Neuronal stem cell (in vitro differentiated cells): Measurements from ENCODE around the gene EPPIN.

Experiments
- DNase-seq: peaks from one replicate; pipeline ENCODE4 v3.0.0-alpha.2; 2013; ENCODE audit warnings: low spot score
- H2AFZ ChIP-seq: one replicate; pipeline ENCODE4 v1.6.1; 2013; ENCODE audit warnings: mild to moderate bottlenecking, low read length, inconsistent platforms
- H2AK5ac ChIP-seq: 2 replicates; pipeline ENCODE4 v1.6.1; 2013; ENCODE audit warnings: low read depth, mild to moderate bottlenecking, inconsistent platforms, low read length, moderate library complexity, mixed read lengths
- H2BK120ac ChIP-seq: 2 replicates; pipeline ENCODE4 v1.6.1; 2013; ENCODE audit warnings: low read depth, mild to moderate bottlenecking, inconsistent platforms, low read length, moderate library complexity, mixed read lengths
- H2BK12ac ChIP-seq: one replicate; pipeline ENCODE4 v1.6.1; 2013; ENCODE audit warnings: low read length, inconsistent platforms
- H2BK15ac ChIP-seq: 2 replicates; pipeline ENCODE4 v1.6.1; 2013; ENCODE audit warnings: mild to moderate bottlenecking, low read length, inconsistent platforms, mixed read lengths
- H2BK5ac ChIP-seq: one replicate; pipeline ENCODE4 v1.6.1; 2013; ENCODE audit warnings: inconsistent platforms, mild to moderate bottlenecking, low read length, moderate library complexity
- H3K14ac ChIP-seq: one replicate; pipeline ENCODE4 v1.6.1; 2013; ENCODE audit warnings: low read length, inconsistent platforms
- H3K18ac ChIP-seq: 2 replicates; pipeline ENCODE4 v1.6.1; 2013; ENCODE audit warnings: low read length, inconsistent platforms
- H3K23ac ChIP-seq: 2 replicates; pipeline ENCODE4 v1.6.1; 2013; ENCODE audit warnings: low read depth, mild to moderate bottlenecking, mixed read lengths, low read length, inconsistent platforms; ENCODE audit not compliant: poor library complexity
- H3K27ac ChIP-seq: replicated peaks from 3 replicates; pipeline ENCODE4 v1.5.1; 2013; ENCODE audit warnings: low read length, inconsistent platforms
- H3K27me3 ChIP-seq, 3 experiments: 2 replicates each; pipeline ENCODE4 v1.6.1; 2013; ENCODE audit warnings: low read length in 3 of 3, mild to moderate bottlenecking in 2 of 3, inconsistent platforms in 1 of 3, low read depth in 1 of 3, mixed read lengths in 1 of 3, moderate library complexity in 1 of 3; ENCODE audit not compliant: control insufficient read depth in 3 of 3, insufficient read depth in 3 of 3
- H3K36me3 ChIP-seq, 2 donors: replicated peaks in 1 of 2; 2 replicates each; pipeline ENCODE4 v1.6.1; 2013; ENCODE audit warnings: low read length in 2 of 2; ENCODE audit not compliant: control insufficient read depth in 2 of 2, insufficient read depth in 2 of 2
- H3K4ac ChIP-seq: 2 replicates; pipeline ENCODE4 v1.6.1; 2013; ENCODE audit warnings: inconsistent platforms, mild to moderate bottlenecking, low read length, moderate library complexity
- H3K4me1 ChIP-seq, 2 donors: 1 replicate in 1 of 2; 2 replicates in 1 of 2; pipeline ENCODE4 v1.6.1; 2013; ENCODE audit warnings: low read length in 2 of 2, low read depth in 1 of 2; ENCODE audit not compliant: control insufficient read depth in 2 of 2, insufficient read depth in 1 of 2
- H3K4me2 ChIP-seq: one replicate; pipeline ENCODE4 v1.6.1; 2013; ENCODE audit warnings: mild to moderate bottlenecking, low read length, inconsistent platforms; ENCODE audit not compliant: insufficient read depth, poor library complexity, severe bottlenecking
- H3K4me3 ChIP-seq, 2 donors: 2 replicates each; pipeline ENCODE4 v1.5.1; 2013; ENCODE audit warnings: low read length in 2 of 2, mild to moderate bottlenecking in 2 of 2, inconsistent platforms in 1 of 2, moderate library complexity in 1 of 2
- H3K79me1 ChIP-seq: one replicate; pipeline ENCODE4 v1.6.1; 2013; ENCODE audit warnings: low read depth, mild to moderate bottlenecking, inconsistent platforms, low read length, moderate library complexity
- H3K9ac ChIP-seq: one replicate; pipeline ENCODE4 v1.6.1; 2013; ENCODE audit warnings: mild to moderate bottlenecking, low read depth, low read length, inconsistent platforms; ENCODE audit not compliant: poor library complexity
- H3K9me3 ChIP-seq, 2 donors: replicated peaks in 1 of 2; 2 replicates each; pipeline versions ENCODE3 to v1.6.1; 2013; ENCODE audit warnings: low read length in 2 of 2, mild to moderate bottlenecking in 2 of 2, inconsistent platforms in 1 of 2, low read depth in 1 of 2, mixed read lengths in 1 of 2, moderate library complexity in 1 of 2; ENCODE audit not compliant: control insufficient read depth in 2 of 2, insufficient read depth in 1 of 2
- H4K8ac ChIP-seq: one replicate; pipeline ENCODE4 v1.6.1; 2013; ENCODE audit warnings: low read depth, mild to moderate bottlenecking, inconsistent platforms, low read length, moderate library complexity
- H4K91ac ChIP-seq: one replicate; pipeline ENCODE4 v1.6.1; 2013; ENCODE audit warnings: low read length, low read depth, mild to moderate bottlenecking, inconsistent platforms; ENCODE audit not compliant: poor library complexity
- WGBS, 2 donors: extraction: QIAGEN DNeasy Blood & Tissue Kit; methylation state at CpG; one replicate each; pipeline ENCODE4 v1.1.7; 2013; ENCODE audit warnings: missing lambda C conversion rate in 2 of 2, mixed read lengths in 1 of 2; ENCODE audit not compliant: insufficient read length in 2 of 2, insufficient replicate concordance in 1 of 2; ENCODE audit errors: extremely low coverage in 2 of 2; 5-methylcytosine and 5-hydroxymethylcytosine counted together

Gene EPPIN

DNA sequence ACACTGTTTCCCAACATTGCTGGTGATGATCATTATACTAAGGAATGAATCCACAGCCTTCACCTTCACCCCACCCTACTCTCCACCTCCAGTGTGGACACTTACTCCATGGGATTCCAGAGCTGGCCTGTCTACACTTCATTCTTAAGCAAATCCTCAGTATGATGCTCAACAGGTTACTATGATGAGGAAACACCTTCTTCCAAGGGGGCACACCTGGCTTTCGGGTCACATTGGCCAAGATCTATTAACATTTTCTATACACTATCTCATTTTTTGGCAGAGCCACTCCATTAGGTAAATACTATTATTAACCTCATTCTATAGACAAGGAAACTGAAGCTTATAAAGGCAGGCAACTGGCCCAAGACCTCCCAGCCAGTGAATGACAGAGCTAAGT is 8.0 kb upstream of the EPPIN start:
- H3K36me3 ChIP-seq, result no peaks in the 10 kb centered on the region
- H4K8ac ChIP-seq, result no peak overlapping the region
- no peaks in the 10 kb centered on the region for H3K9me3 ChIP-seq
- no peak overlapping the region for H3K14ac ChIP-seq
- no peak overlapping the region for H2AFZ ChIP-seq
- H3K4me1 ChIP-seq, result no peaks in the 10 kb centered on the region
- H3K27me3 ChIP-seq, result peaks cover 0 to 5% (median 0%) of the 10 kb centered on the region in 3 experiments
- H2BK15ac ChIP-seq, result no peak overlapping the region
- no CpG with 5 or more reads among the region's 1 CpG for WGBS, 2 donors
- DNase-seq, result no peak
- H3K4ac ChIP-seq, result no peak overlapping the region
- H2BK12ac ChIP-seq, result no peak overlapping the region
- H3K23ac ChIP-seq, result no peak overlapping the region
- H3K18ac ChIP-seq, result no peak overlapping the region
- no peak overlapping the region for H3K4me3 ChIP-seq
- no peak overlapping the region for H3K9ac ChIP-seq
- no peak overlapping the region for H3K27ac ChIP-seq
- no peak overlapping the region for H4K91ac ChIP-seq
- no peak overlapping the region for H2BK120ac ChIP-seq
- no peak overlapping the region for H2BK5ac ChIP-seq
- no peak overlapping the region for H2AK5ac ChIP-seq
- H3K79me1 ChIP-seq, result no peaks in the 10 kb centered on the region
- no peak overlapping the region for H3K4me2 ChIP-seq

GRCh38 chr20:45552456-45552855 is 5.3 kb upstream of the EPPIN start:
- H4K91ac ChIP-seq, result no peak overlapping the region
- H3K79me1 ChIP-seq, result no peaks in the 10 kb centered on the region
- no peak overlapping the region for H3K18ac ChIP-seq
- no peak overlapping the region for H2AFZ ChIP-seq
- H2BK5ac ChIP-seq, result no peak overlapping the region
- no peak overlapping the region for H3K4me3 ChIP-seq
- no CpG with 5 or more reads among the region's 2 CpGs for WGBS, 2 donors
- H4K8ac ChIP-seq, result no peak overlapping the region
- no peak overlapping the region for H3K27ac ChIP-seq
- H2AK5ac ChIP-seq, result no peak overlapping the region
- no peak for DNase-seq
- no peak overlapping the region for H3K14ac ChIP-seq
- no peak overlapping the region for H3K9ac ChIP-seq
- H2BK12ac ChIP-seq, result no peak overlapping the region
- no peak overlapping the region for H2BK120ac ChIP-seq
- no peaks in the 10 kb centered on the region for H3K36me3 ChIP-seq
- no peaks in the 10 kb centered on the region for H3K4me1 ChIP-seq
- no peak overlapping the region for H3K4me2 ChIP-seq
- peaks cover 0 to 11% (median 0%) of the 10 kb centered on the region in 3 experiments for H3K27me3 ChIP-seq
- H2BK15ac ChIP-seq, result no peak overlapping the region
- H3K4ac ChIP-seq, result no peak overlapping the region
- no peaks in the 10 kb centered on the region for H3K9me3 ChIP-seq
- H3K23ac ChIP-seq, result no peak overlapping the region

DNA sequence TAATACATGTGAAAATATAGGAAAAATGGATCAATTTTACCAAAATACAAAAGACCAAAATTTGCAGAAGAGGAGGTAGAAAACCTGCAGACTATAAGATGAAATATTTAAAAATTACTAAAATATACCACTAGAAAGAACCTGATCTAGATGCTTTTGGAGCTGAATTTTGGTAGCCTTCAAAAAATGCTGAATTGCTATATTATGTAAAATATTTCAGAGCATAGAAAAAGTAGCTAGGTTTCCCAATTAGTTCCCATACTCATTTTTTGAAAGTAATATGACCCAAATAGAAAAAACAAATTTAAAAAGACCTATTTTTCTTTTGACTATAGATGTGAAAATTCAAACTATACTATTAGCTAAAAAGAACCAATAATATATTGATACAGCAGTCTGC is 3.6 kb upstream of the EPPIN start:
- no peak overlapping the region for H3K4me3 ChIP-seq
- no peak overlapping the region for H2BK15ac ChIP-seq
- no peak overlapping the region for H3K9ac ChIP-seq
- H3K18ac ChIP-seq, result no peak overlapping the region
- no peak overlapping the region for H3K4ac ChIP-seq
- H3K4me2 ChIP-seq, result no peak overlapping the region
- H3K23ac ChIP-seq, result no peak overlapping the region
- no peaks in the 10 kb centered on the region for H3K4me1 ChIP-seq
- H2BK12ac ChIP-seq, result no peak overlapping the region
- peaks cover 0 to 17% (median 0%) of the 10 kb centered on the region in 3 experiments for H3K27me3 ChIP-seq
- H2BK120ac ChIP-seq, result no peak overlapping the region
- no peak overlapping the region for H2AFZ ChIP-seq
- H3K14ac ChIP-seq, result no peak overlapping the region
- DNase-seq, result no peak
- no peaks in the 10 kb centered on the region for H3K36me3 ChIP-seq
- no peak overlapping the region for H2AK5ac ChIP-seq
- no peak overlapping the region for H4K91ac ChIP-seq
- H3K9me3 ChIP-seq, result no peaks in the 10 kb centered on the region
- H4K8ac ChIP-seq, result no peak overlapping the region
- no peaks in the 10 kb centered on the region for H3K79me1 ChIP-seq
- no peak overlapping the region for H2BK5ac ChIP-seq
- H3K27ac ChIP-seq, result no peak overlapping the region

DNA sequence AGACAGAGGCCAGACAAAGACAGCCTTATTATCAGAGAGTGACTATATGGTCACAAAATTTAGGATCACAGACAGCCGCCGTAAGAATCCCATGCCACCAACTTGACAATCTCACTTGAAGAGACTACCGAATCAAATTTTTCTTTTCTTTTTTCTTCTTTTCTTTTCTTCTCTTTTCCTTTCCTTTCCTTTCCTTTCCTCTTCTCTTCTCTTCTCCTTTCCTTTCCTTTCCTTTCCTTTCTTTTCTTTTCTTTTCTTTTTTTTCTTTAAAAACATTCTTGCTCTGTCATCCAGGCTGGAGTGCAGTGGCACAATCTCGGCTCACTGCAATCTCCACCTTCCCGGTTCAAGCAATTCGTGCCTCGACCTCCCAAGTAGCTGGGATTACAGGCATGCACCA is 1.2 kb upstream of the EPPIN start:
- no CpG with 5 or more reads among the region's 7 CpGs for WGBS, 2 donors

More for the DNA sequence above, 1.2 kb upstream of the EPPIN start:
- no peak overlapping the region for H3K4me2 ChIP-seq
- DNase-seq, result no peak
- H3K4ac ChIP-seq, result no peak overlapping the region
- no peaks in the 10 kb centered on the region for H3K9me3 ChIP-seq
- H3K18ac ChIP-seq, result no peak overlapping the region
- H2AFZ ChIP-seq, result no peak overlapping the region
- H3K9ac ChIP-seq, result no peak overlapping the region
- no peak overlapping the region for H3K14ac ChIP-seq
- H2AK5ac ChIP-seq, result no peak overlapping the region
- no peak overlapping the region for H3K23ac ChIP-seq
- H3K79me1 ChIP-seq, result no peaks in the 10 kb centered on the region
- H3K4me1 ChIP-seq, result no peaks in the 10 kb centered on the region
- no peak overlapping the region for H3K27ac ChIP-seq
- H2BK5ac ChIP-seq, result no peak overlapping the region
- no peak overlapping the region for H2BK15ac ChIP-seq
- no peak overlapping the region for H4K8ac ChIP-seq
- H3K27me3 ChIP-seq, result peaks cover 0 to 14% (median 0%) of the 10 kb centered on the region in 3 experiments
- H3K4me3 ChIP-seq, result no peak overlapping the region
- no peak overlapping the region for H2BK12ac ChIP-seq
- no peak overlapping the region for H4K91ac ChIP-seq
- H2BK120ac ChIP-seq, result no peak overlapping the region
- no peaks in the 10 kb centered on the region for H3K36me3 ChIP-seq
